Adrenal gland (tissue), 5 donors: Measurements from ENCODE around the gene UVSSA.

ENCODE experiments used
- CTCF ChIP-seq, 6 experiments: fragments of 450-650 bp in 4 of 6; fragments of 200-600 bp in 2 of 6; sonication (generic) in 1 of 6; IDR thresholded peaks; 1 replicate in 5 of 6; 2 replicates in 1 of 6; pipeline versions ENCODE4 v1.5.1 to v1.8.0; 2016 to 2021; ENCODE audit warnings: antibody characterized with exemption in 6 of 6, mild to moderate bottlenecking in 2 of 6, moderate library complexity in 1 of 6
- POLR2A ChIP-seq, 2 donors: fragments of 450-650 bp; IDR thresholded peaks; one replicate each; pipeline ENCODE4 v1.6.1; 2017; ENCODE audit warnings: antibody characterized with exemption in 2 of 2, mild to moderate bottlenecking in 2 of 2, moderate library complexity in 1 of 2
- donor health status: DM: no; HTN: no; CAD: no.

GRCh38 chr4:1347410-1347864 lies 429 bp downstream of the UVSSA start:
- TF ChIP-seq CTCF (IDR thresholded peaks at IDR 0.05) (peak in 1 of 6 experiments; percentile 19), POLR2A (IDR thresholded peaks at IDR 0.05) (peak; percentile 3 to 91)
